Right atrium auricular region (tissue), 2 donors: ENCODE results near the gene DISC1. TPM values are rescaled to one million over a fixed set of nuclear protein-coding genes. Genes with fewer than 3 reads are reported as not detected.

Experiments used
- DNase-seq: peaks from one replicate; pipeline ENCODE4 v3.0.0-alpha.2; 2019; ENCODE audit warnings: low spot score
- H3K27ac ChIP-seq, 2 donors: fragments of 200-600 bp; sonication (generic); 1 replicate in 1 of 2; 2 replicates in 1 of 2; pipeline ENCODE4 v1.5.1; 2016 to 2019
- H3K27me3 ChIP-seq, 2 donors: fragments of 200-600 bp; sonication (generic); one replicate each; pipeline versions ENCODE4 v1.5.1 to v1.6.0; 2017 to 2019
- H3K36me3 ChIP-seq: fragments of 200-600 bp; sonication (generic); one replicate; pipeline ENCODE4 v1.5.1; 2016
- H3K4me1 ChIP-seq, 2 donors: fragments of 200-600 bp; sonication (generic); one replicate each; pipeline versions ENCODE4 v1.5.1 to v1.6.0; 2017 to 2019
- H3K4me3 ChIP-seq, 2 donors: fragments of 200-600 bp; sonication (generic); 1 replicate in 1 of 2; 2 replicates in 1 of 2; pipeline ENCODE4 v1.5.1; 2017 to 2019; ENCODE audit warnings: mild to moderate bottlenecking in 1 of 2, moderate library complexity in 1 of 2
- H3K9me3 ChIP-seq, 2 donors: fragments of 200-600 bp; sonication (generic); one replicate each; pipeline ENCODE4 v1.5.1; 2019
- total RNA-seq, 2 donors: library from RNA; depleted of rRNA; stranded (reverse); fragments of >200 nt; gene quantifications; one replicate each; pipeline ENCODE4 v1.1.0, GENCODE V29; 2016
- TF ChIP-seq, protein P1 (sequence below), 2 donors: fragments of 200-600 bp; sonication (generic); IDR thresholded peaks; one replicate each; pipeline ENCODE4 v1.5.1; 2019; ENCODE audit warnings: antibody characterized with exemption in 2 of 2

Gene DISC1
- total RNA-seq, 2 donors from 2014 or later: 1.8 to 5.3 TPM

DNA sequence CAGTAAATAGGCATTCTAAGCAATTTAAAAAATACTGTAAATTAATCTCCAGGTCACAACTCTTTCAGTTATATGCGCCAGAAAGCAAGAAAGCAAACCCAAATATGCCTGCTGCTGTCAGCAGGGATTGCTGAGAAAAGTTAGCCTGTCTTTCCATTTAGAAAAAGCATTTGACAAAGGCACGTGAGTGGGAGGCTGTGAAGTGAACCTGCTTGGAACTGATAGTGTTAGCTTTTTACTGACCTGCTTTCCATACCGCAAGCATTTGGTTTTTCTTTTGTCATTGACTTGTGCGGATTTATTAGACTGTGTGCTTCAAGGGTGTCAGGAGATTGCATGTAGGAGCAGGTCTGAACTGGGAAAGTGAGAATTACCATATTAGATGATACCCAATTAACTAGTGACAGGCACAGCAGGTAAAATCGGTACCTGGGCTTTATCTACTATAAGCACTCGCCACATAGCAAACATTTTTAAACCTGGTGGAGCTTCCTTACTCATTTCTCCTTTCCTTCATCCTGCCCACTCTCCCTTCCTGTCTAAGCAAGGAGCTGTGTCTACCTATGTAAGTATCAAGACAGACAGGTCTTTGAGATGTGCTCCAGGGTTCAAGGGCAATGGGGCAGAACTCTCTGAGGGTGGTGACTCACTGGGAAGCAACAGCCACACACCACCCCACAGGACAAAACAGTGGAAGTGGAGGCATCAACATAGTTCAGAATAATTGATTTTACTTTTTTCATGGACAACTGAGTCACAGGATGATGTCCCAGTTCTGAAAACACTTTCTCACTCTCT is 323.9 kb downstream of the DISC1 start:
- Histone ChIP-seq H3K9me3 (no peaks in the 10 kb centered on the region), H3K36me3 (no peaks in the 10 kb centered on the region), H3K4me3 (no peak overlapping the region), H3K4me1 (peaks cover 0 to 10% of the 10 kb centered on the region in 2 donors), H3K27ac (peak overlapping the region in 1 of 2 donors; percentile 66), H3K27me3 (no peaks in the 10 kb centered on the region)
- DNase-seq: no peak
- TF ChIP-seq, protein P1, sequence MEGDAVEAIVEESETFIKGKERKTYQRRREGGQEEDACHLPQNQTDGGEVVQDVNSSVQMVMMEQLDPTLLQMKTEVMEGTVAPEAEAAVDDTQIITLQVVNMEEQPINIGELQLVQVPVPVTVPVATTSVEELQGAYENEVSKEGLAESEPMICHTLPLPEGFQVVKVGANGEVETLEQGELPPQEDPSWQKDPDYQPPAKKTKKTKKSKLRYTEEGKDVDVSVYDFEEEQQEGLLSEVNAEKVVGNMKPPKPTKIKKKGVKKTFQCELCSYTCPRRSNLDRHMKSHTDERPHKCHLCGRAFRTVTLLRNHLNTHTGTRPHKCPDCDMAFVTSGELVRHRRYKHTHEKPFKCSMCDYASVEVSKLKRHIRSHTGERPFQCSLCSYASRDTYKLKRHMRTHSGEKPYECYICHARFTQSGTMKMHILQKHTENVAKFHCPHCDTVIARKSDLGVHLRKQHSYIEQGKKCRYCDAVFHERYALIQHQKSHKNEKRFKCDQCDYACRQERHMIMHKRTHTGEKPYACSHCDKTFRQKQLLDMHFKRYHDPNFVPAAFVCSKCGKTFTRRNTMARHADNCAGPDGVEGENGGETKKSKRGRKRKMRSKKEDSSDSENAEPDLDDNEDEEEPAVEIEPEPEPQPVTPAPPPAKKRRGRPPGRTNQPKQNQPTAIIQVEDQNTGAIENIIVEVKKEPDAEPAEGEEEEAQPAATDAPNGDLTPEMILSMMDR (IDR thresholded peaks at IDR 0.05): no peak

DNA sequence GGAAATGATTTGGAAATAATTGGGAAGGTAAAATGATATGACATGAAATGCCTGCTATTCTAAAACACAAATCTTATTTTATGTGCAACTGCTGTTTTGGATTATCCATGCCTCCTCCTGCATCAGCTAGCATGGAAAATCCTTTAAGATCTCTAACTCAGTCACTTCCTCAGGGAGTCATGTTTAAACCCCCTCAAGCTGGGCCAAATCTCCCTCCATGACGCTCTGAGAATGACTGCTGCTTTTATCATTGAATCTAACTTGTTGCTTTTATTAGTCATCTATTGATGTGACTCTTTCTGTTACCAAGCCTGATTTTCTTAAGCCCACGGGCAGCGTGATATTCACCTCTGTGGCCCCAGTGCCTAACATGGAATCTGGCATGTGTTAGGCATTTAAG is 324.8 kb downstream of the DISC1 start:
- peaks cover 0 to 10% of the 10 kb centered on the region in 2 donors for H3K4me1 ChIP-seq
- H3K9me3 ChIP-seq: no peaks in the 10 kb centered on the region
- H3K36me3 ChIP-seq: no peaks in the 10 kb centered on the region
- H3K4me3 ChIP-seq: no peak overlapping the region
- TF ChIP-seq, protein P1 (IDR thresholded peaks at IDR 0.05): no peak
- no peak overlapping the region for H3K27ac ChIP-seq
- DNase-seq: no peak
- no peaks in the 10 kb centered on the region for H3K27me3 ChIP-seq

GRCh38 chr1:231952154-231952553 is 325.6 kb downstream of the DISC1 start:
- TF ChIP-seq, protein P1 (IDR thresholded peaks at IDR 0.05): no peak
- H3K36me3 ChIP-seq: no peaks in the 10 kb centered on the region
- no peak for DNase-seq

DNA sequence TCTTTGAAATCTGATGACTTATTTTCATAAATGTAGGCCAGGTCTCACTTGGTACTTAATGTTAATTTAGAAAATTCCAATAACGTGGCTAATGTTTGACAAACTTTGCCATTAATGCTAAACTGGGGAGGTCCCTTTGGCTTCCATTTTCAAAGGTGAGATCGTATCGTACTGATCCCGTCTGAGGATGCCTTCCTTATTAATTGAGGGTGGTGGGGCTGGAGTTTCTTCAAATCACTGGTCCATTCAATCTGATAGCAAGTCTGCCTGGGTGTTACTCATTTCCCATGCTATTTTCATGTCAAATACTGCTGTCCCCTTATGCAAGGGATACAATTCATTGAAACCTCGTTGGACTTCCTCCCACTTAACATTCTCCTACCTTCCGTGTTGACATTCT is 327.1 kb downstream of the DISC1 start:
- Histone ChIP-seq H3K4me1 (peaks cover 0 to 10% of the 10 kb centered on the region in 2 donors), H3K4me3 (no peak overlapping the region), H3K27me3 (no peaks in the 10 kb centered on the region), H3K9me3 (no peaks in the 10 kb centered on the region), H3K36me3 (no peaks in the 10 kb centered on the region), H3K27ac (no peak overlapping the region)
- no peak for DNase-seq
- TF ChIP-seq, protein P1 (IDR thresholded peaks at IDR 0.05): no peak

More at GRCh38 chr1:231952154-231952553, 325.6 kb downstream of the DISC1 start:
- Histone ChIP-seq H3K9me3 (no peaks in the 10 kb centered on the region), H3K4me3 (no peak overlapping the region), H3K27me3 (no peaks in the 10 kb centered on the region), H3K4me1 (peaks cover 0 to 10% of the 10 kb centered on the region in 2 donors), H3K27ac (no peak overlapping the region)

GRCh38 chr1:231954751-231955150 is 328.2 kb downstream of the DISC1 start:
- no peak for DNase-seq
- TF ChIP-seq, protein P1 (IDR thresholded peaks at IDR 0.05): no peak
- no peak overlapping the region for H3K4me3 ChIP-seq
- H3K4me1 ChIP-seq: peaks cover 0 to 8% of the 10 kb centered on the region in 2 donors
- no peaks in the 10 kb centered on the region for H3K36me3 ChIP-seq
- H3K27me3 ChIP-seq: no peaks in the 10 kb centered on the region
- no peaks in the 10 kb centered on the region for H3K9me3 ChIP-seq
- no peak overlapping the region for H3K27ac ChIP-seq
